Liver (tissue), 9 donors: ENCODE results near the gene MEIS2. TPM values are rescaled to one million over a fixed set of nuclear protein-coding genes. Genes with fewer than 3 reads are reported as not detected.

Experiments used
- DNase-seq: peaks from one replicate; pipeline ENCODE4 v3.0.0-alpha.2; 2017; ENCODE audit warnings: low spot score
- H3K27ac ChIP-seq, 2 donors: one replicate each; pipeline ENCODE4 v1.7.0; 2013; ENCODE audit warnings: inconsistent platforms in 2 of 2, low read length in 2 of 2, control low read depth in 1 of 2, low read depth in 1 of 2, mild to moderate bottlenecking in 1 of 2
- H3K27me3 ChIP-seq, 4 donors: one replicate each; pipeline versions ENCODE4 v1.6.1 to v1.7.0; 2013; ENCODE audit warnings: low read length in 3 of 4, inconsistent platforms in 1 of 4, mild to moderate bottlenecking in 1 of 4, moderate library complexity in 1 of 4; ENCODE audit not compliant: control insufficient read depth in 4 of 4, insufficient read depth in 4 of 4
- H3K36me3 ChIP-seq, 4 donors: one replicate each; pipeline versions ENCODE4 v1.6.1 to v1.7.0; 2013; ENCODE audit warnings: low read length in 3 of 4, mild to moderate bottlenecking in 3 of 4, low read depth in 1 of 4, moderate library complexity in 1 of 4; ENCODE audit not compliant: control insufficient read depth in 4 of 4, insufficient read depth in 3 of 4
- H3K4me1 ChIP-seq, 4 donors: one replicate each; pipeline versions ENCODE4 v1.6.1 to v1.7.0; 2013; ENCODE audit warnings: low read length in 3 of 4, mild to moderate bottlenecking in 3 of 4, moderate library complexity in 1 of 4; ENCODE audit not compliant: control insufficient read depth in 4 of 4, insufficient read depth in 4 of 4
- H3K4me3 ChIP-seq, 3 donors: one replicate each; pipeline versions ENCODE4 v1.6.1 to v1.7.0; 2013; ENCODE audit warnings: low read length in 3 of 3, control low read depth in 1 of 3, low read depth in 1 of 3, mild to moderate bottlenecking in 1 of 3
- H3K9ac ChIP-seq, 2 donors: one replicate each; pipeline ENCODE4 v1.7.0; 2013; ENCODE audit warnings: low read length in 2 of 2, mild to moderate bottlenecking in 2 of 2, moderate library complexity in 2 of 2, control low read depth in 1 of 2, low read depth in 1 of 2
- H3K9me3 ChIP-seq, 4 donors: one replicate each; pipeline versions ENCODE4 v1.6.1 to v1.7.0; 2013; ENCODE audit warnings: low read length in 3 of 4; ENCODE audit not compliant: control insufficient read depth in 4 of 4
- ATF3 ChIP-seq: IDR thresholded peaks from 2 replicates; pipeline ENCODE4 v1.6.1; 2016; ENCODE audit warnings: antibody characterized with exemption
- EGR1 ChIP-seq, 2 donors: IDR thresholded peaks; 2 replicates each; pipeline ENCODE4 v1.6.1; 2016 to 2018; ENCODE audit warnings: antibody characterized with exemption in 2 of 2, low read depth in 2 of 2
- FOXA2 ChIP-seq: IDR thresholded peaks from 2 replicates; pipeline ENCODE4 v1.6.1; 2016; ENCODE audit warnings: antibody characterized with exemption
- GABPA ChIP-seq, 2 donors: IDR thresholded peaks in 1 of 2; conservative IDR thresholded peaks in 1 of 2; 2 replicates each; pipeline ENCODE4 v1.6.1; 2016; ENCODE audit warnings: antibody characterized with exemption in 2 of 2, mild to moderate bottlenecking in 1 of 2, moderate library complexity in 1 of 2
- HNF4A ChIP-seq, 2 donors: conservative IDR thresholded peaks; 2 replicates each; pipeline ENCODE4 v1.6.1; 2016; ENCODE audit warnings: antibody characterized with exemption in 2 of 2, mild to moderate bottlenecking in 2 of 2
- JUND ChIP-seq, 2 donors: IDR thresholded peaks; 2 replicates each; pipeline ENCODE4 v1.6.1; 2016; ENCODE audit warnings: antibody characterized with exemption in 2 of 2
- NR2F2 ChIP-seq: IDR thresholded peaks from 2 replicates; pipeline ENCODE4 v1.6.1; 2016; ENCODE audit warnings: antibody characterized with exemption
- RAD21 ChIP-seq, 2 donors: IDR thresholded peaks; 2 replicates each; pipeline ENCODE4 v1.6.1; 2016; ENCODE audit warnings: antibody characterized with exemption in 2 of 2, mild to moderate bottlenecking in 2 of 2
- RXRA ChIP-seq, 2 donors: IDR thresholded peaks; 2 replicates each; pipeline ENCODE4 v1.6.1; 2017 to 2018; ENCODE audit warnings: antibody characterized with exemption in 2 of 2, mild to moderate bottlenecking in 1 of 2
- SP1 ChIP-seq: IDR thresholded peaks from 2 replicates; pipeline ENCODE4 v1.6.1; 2018; ENCODE audit warnings: antibody characterized with exemption, mild to moderate bottlenecking
- TAF1 ChIP-seq: conservative IDR thresholded peaks from 2 replicates; pipeline ENCODE4 v1.6.1; 2016; ENCODE audit warnings: antibody characterized with exemption, mild to moderate bottlenecking
- YY1 ChIP-seq: IDR thresholded peaks from 2 replicates; pipeline ENCODE4 v1.6.1; 2016; ENCODE audit warnings: antibody characterized with exemption, mild to moderate bottlenecking
- WGBS: extraction: QIAGEN DNeasy Blood & Tissue Kit; methylation state at CpG from one replicate; pipeline ENCODE4 v1.1.7; 2013; 5-methylcytosine and 5-hydroxymethylcytosine counted together
- polyA plus RNA-seq, 2 donors: library from polyadenylated mRNA; stranded (reverse) in 1 of 2; unstranded in 1 of 2; fragments of 200-250 nt in 1 of 2; fragments of >200 nt in 1 of 2; fragmentation: Nextera tagmentation in 1 of 2; extraction: Ambion mirVana in 1 of 2; gene quantifications; one replicate each; pipeline versions ENCODE4 v1.2.1 to v1.2.3, GENCODE V29; 2013 to 2015
- total RNA-seq, 2 donors: library from RNA; depleted of rRNA; stranded (reverse); fragments of >200 nt; gene quantifications; one replicate each; pipeline ENCODE4 v1.2.3, GENCODE V29; 2014
- TF ChIP-seq, protein P1 (sequence below): IDR thresholded peaks from 2 replicates; pipeline ENCODE4 v1.6.1; 2016; ENCODE audit warnings: antibody characterized with exemption
- TF ChIP-seq, protein P2 (sequence below): IDR thresholded peaks from 2 replicates; pipeline ENCODE4 v1.6.1; 2016; ENCODE audit warnings: antibody characterized with exemption
- TF ChIP-seq, protein P3 (sequence below): IDR thresholded peaks from 2 replicates; pipeline ENCODE4 v1.6.1; 2016; ENCODE audit warnings: antibody characterized with exemption, mild to moderate bottlenecking
- donor health status: healthy.
- donor health status: healthy.
- donor health status: healthy.
- donor health status: healthy.
- donor health status: healthy.

Gene MEIS2
- total and polyA plus RNA-seq, 4 donors = 3.9 to 12.6 (median 7.6) TPM

DNA sequence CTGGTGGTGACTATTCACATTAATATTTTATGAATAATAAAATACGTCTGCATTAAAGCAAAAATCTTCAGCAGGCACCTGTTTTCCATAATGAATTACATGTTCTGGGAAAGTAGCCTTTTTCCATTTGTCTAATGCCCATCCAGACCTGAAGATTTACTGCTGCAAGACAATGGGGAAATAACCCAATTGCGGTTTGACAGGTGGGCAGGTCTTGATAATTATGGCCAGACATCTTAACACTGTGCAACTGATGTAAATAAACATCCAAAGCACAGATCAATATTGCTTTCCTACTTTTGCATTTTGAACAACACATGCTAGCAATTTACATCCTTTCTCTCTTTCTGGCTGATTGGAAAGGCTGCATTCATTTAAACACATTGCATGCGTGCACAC, 173.9 kb downstream of the MEIS2 start:
- H3K27me3 ChIP-seq = no peaks in the 10 kb centered on the region
- no peak for DNase-seq
- no peaks in the 10 kb centered on the region for H3K4me1 ChIP-seq
- H3K4me3 ChIP-seq = no peak overlapping the region
- H3K36me3 ChIP-seq = no peaks in the 10 kb centered on the region
- H3K9me3 ChIP-seq = no peaks in the 10 kb centered on the region
- H3K27ac ChIP-seq = no peak overlapping the region
- TF ChIP-seq NR2F2 (no peak), YY1 (no peak), ATF3 (no peak)
- H3K9ac ChIP-seq = no peak overlapping the region
- WGBS = 86% methylated on average over 3 of the region's 3 CpGs

GRCh38 chr15:36925653-36926426, 174.5 kb downstream of the MEIS2 start:
- Histone ChIP-seq H3K4me1 (no peaks in the 10 kb centered on the region), H3K36me3 (no peaks in the 10 kb centered on the region), H3K4me3 (no peak overlapping the region), H3K9ac (no peak overlapping the region), H3K27ac (no peak overlapping the region), H3K27me3 (no peaks in the 10 kb centered on the region), H3K9me3 (no peaks in the 10 kb centered on the region)
- TF ChIP-seq RXRA (IDR thresholded peaks at IDR 0.05) (no peak), FOXA2 (no peak), SP1 (no peak), EGR1 (IDR thresholded peaks at IDR 0.05; ENCODE audit: low read depth in 2 of 2) (no peak), ATF3 (no peak), TAF1 (no peak), RAD21 (IDR thresholded peaks at IDR 0.05) (no peak), GABPA (IDR thresholded peaks at IDR 0.05 in 1 of 2, conservative IDR thresholded peaks at IDR 0.05 in 1 of 2) (no peak), JUND (IDR thresholded peaks at IDR 0.05) (no peak), HNF4A (conservative IDR thresholded peaks at IDR 0.05) (no peak)
- TF ChIP-seq, protein P1, sequence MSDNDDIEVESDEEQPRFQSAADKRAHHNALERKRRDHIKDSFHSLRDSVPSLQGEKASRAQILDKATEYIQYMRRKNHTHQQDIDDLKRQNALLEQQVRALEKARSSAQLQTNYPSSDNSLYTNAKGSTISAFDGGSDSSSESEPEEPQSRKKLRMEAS = no peak
- TF ChIP-seq, protein P2, sequence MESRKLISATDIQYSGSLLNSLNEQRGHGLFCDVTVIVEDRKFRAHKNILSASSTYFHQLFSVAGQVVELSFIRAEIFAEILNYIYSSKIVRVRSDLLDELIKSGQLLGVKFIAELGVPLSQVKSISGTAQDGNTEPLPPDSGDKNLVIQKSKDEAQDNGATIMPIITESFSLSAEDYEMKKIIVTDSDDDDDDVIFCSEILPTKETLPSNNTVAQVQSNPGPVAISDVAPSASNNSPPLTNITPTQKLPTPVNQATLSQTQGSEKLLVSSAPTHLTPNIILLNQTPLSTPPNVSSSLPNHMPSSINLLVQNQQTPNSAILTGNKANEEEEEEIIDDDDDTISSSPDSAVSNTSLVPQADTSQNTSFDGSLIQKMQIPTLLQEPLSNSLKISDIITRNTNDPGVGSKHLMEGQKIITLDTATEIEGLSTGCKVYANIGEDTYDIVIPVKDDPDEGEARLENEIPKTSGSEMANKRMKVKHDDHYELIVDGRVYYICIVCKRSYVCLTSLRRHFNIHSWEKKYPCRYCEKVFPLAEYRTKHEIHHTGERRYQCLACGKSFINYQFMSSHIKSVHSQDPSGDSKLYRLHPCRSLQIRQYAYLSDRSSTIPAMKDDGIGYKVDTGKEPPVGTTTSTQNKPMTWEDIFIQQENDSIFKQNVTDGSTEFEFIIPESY = no peak
- TF ChIP-seq, protein P3, sequence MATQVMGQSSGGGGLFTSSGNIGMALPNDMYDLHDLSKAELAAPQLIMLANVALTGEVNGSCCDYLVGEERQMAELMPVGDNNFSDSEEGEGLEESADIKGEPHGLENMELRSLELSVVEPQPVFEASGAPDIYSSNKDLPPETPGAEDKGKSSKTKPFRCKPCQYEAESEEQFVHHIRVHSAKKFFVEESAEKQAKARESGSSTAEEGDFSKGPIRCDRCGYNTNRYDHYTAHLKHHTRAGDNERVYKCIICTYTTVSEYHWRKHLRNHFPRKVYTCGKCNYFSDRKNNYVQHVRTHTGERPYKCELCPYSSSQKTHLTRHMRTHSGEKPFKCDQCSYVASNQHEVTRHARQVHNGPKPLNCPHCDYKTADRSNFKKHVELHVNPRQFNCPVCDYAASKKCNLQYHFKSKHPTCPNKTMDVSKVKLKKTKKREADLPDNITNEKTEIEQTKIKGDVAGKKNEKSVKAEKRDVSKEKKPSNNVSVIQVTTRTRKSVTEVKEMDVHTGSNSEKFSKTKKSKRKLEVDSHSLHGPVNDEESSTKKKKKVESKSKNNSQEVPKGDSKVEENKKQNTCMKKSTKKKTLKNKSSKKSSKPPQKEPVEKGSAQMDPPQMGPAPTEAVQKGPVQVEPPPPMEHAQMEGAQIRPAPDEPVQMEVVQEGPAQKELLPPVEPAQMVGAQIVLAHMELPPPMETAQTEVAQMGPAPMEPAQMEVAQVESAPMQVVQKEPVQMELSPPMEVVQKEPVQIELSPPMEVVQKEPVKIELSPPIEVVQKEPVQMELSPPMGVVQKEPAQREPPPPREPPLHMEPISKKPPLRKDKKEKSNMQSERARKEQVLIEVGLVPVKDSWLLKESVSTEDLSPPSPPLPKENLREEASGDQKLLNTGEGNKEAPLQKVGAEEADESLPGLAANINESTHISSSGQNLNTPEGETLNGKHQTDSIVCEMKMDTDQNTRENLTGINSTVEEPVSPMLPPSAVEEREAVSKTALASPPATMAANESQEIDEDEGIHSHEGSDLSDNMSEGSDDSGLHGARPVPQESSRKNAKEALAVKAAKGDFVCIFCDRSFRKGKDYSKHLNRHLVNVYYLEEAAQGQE = no peak
- no peak for DNase-seq
- WGBS = 83% methylated on average over 9 of the region's 9 CpGs
